Hippocampal formation (tissue), 2 donors: Measurements from ENCODE around the gene MINDY4.
"Not testable (repeated sequence)": the region's sequence is repeated elsewhere in the genome, so short reads cannot be mapped to it uniquely, and the experiment has no call there.

Experiments
- DNase-seq, 2 donors: peaks; one replicate each; lab custom pipeline; 2025; lab: John Stamatoyannopoulos, UW

MINDY4 gene

GRCh38 chr7:30804078-30804661 is 33.0 kb downstream of the MINDY4 start:
- DNase-seq = no peak

DNA sequence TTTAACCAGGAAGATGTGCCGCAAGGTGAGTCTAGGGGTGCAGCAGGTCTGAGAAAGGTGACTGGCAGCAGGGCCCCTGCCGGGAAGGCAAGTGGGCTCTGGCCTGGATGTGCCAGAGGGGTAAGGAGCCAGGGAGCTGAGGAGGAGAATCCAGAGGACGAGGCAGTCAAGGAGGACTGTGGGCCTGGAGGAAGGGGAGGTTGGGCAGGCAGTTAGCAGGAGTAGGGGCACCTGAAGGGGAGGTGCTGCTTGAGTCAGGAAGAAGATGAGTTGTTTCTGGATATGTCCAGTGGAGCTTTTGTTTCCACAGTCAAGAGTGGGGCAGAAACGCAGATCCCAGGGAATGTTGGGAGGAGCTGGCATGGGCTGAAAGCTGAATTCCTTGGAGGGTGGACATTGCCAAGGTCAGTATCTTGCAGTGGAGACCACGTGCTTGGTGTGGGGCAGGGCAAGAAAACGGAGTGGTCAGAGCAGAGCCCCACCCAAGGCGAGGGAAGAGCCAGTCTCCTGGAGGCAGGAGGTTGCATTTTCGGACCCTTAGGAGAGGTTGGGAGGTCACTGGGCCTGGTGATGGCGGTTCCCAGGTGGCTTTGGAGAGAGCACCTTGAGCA is 34.0 kb downstream of the MINDY4 start:
- DNase-seq = no peak

- DNase-seq = no peak
These were observed 34.7 kb downstream of the MINDY4 start for GRCh38 chr7:30805931-30806330.

DNA sequence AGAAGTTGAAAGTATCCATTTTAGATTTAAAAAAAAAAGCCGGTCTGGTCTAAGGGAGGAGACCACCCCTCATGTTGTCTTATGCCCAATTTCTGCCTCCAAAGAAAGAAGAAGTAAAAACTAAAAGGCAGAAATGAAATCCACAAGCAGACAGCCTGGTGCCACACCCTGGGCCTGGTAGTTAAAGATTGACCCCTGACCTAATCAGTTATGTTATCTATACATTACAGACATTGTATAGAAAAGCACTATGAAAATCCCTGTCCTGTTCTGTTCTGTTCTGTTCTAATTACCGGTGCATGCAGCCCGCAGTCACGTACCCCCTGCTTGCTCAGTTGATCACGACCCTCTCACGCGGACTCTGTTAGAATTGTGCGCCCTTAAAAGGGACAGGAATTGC is 36.3 kb downstream of the MINDY4 start:
- not testable (repeated sequence) for DNase-seq

- DNase-seq = not testable (repeated sequence)
These were observed 36.7 kb downstream of the MINDY4 start for GRCh38 chr7:30807941-30808340.

- DNase-seq = no peak
These were observed 39.8 kb downstream of the MINDY4 start for GRCh38 chr7:30810986-30811385.

- DNase-seq = no peak
These were observed 41.5 kb downstream of the MINDY4 start for GRCh38 chr7:30812676-30813075.

GRCh38 chr7:30813466-30813865 is 42.2 kb downstream of the MINDY4 start:
- DNase-seq = no peak

- DNase-seq = no peak
These were observed 43.6 kb downstream of the MINDY4 start for GRCh38 chr7:30814700-30815387.

DNA sequence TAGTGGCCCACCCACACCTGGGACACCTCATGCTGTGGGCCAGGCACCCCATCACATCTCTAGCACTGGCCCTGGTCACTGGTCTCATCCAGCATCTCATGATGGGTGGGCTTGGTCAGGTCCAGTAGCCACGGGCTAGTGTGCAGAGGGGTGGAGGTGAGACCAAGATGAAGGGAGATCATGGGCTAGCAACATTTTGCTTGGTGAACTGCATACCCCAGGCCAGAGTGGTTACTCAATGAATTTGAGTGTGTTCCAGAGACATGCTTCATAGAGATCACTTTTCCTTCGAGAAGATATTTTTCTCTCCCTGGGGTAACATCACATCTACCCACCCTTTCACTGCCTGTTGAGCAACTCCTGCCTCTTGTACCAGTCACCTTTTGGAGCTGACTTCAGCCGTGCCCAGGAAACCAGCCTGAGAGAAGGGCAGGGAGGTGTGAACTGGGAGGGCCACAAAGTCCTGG is 44.2 kb downstream of the MINDY4 start:
- DNase-seq = no peak

- no peak for DNase-seq
These were observed 44.9 kb downstream of the MINDY4 start for GRCh38 chr7:30815951-30816644.

- peak in 1 of 2 donors; percentile 25 for DNase-seq
These were observed 45.6 kb downstream of the MINDY4 start for GRCh38 chr7:30816645-30817370.

GRCh38 chr7:30817371-30817767 is 46.2 kb downstream of the MINDY4 start:
- no peak for DNase-seq

GRCh38 chr7:30824821-30825720 is 53.9 kb downstream of the MINDY4 start:
- DNase-seq = no peak

- DNase-seq = no peak
These were observed 55.0 kb downstream of the MINDY4 start for GRCh38 chr7:30826181-30826580.

DNA sequence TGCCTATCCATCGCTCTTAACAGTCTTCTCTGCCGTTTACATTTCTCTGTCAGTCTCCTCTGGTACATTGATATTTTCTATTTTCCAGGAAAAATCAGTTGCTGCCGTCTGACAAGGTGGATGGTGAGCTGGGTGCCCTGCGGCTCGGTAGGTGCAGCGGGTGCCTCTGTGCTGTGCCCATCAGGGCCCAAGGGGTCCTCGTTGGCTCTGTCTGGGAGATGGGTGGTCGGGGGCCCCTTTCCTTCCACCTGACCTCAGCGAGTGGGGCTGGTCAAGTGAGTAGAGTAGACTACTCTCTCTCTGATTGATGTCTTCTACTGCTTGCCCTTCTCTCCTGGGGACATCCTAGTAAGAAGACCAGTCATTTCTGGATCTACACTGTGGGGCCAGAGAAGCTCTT is 57.4 kb downstream of the MINDY4 start:
- no peak for DNase-seq

- no peak for DNase-seq
These were observed 58.3 kb downstream of the MINDY4 start for GRCh38 chr7:30829471-30829870.

- DNase-seq = no peak
These were observed 60.0 kb downstream of the MINDY4 start for GRCh38 chr7:30831227-30831626.

DNA sequence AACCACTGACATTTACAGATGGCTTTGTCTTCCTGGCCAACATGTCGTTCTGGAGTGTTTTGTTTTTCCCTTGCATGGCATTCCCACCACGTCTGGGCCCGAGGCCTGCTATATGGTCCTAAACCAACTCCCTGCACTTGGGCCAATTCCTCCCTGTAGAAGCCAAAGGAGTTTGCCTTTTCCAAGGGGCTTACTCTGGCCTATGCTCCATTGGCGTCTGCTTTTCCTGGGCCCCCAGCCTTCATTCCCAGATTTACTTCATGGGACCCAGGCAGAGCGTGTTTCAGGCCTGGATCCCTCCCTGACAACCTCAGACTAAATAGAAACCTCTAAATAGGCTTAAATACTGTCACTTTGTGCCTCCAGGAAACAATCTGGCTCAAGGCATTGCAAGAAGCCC is 60.7 kb downstream of the MINDY4 start:
- DNase-seq = no peak

DNA sequence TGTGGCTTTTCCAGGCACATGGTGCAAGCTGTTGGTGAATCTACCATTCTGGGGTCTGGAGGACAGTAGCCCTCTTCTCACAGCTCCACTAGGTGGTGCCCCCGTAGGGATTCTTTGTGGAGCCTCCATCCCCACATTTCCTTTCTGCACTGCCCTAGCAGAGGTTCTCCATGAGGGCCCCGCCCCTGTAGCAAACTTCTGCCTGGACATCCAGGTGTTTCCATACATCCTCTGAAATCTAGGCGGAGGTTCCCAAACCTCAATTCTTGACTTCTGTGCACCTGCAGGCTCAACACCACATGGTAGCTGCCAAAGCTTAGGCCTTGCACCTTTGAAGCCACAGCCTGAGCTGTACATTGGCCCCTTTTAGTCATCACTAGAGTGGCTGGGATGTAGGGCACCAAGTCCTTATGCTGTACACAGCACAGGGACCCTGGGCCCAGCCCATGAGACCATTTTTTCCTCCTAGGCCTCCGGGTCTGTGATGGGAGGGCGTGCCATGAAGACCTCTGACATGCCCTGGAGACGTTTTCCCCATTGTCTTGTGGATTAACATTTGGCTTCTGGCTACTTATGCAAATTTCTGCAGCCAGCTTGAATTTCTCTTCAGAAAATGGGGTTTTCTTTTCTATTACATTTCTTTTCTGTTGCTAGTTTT is 62.9 kb downstream of the MINDY4 start:
- not testable (repeated sequence) for DNase-seq
